Calu3 (cell line): Measurements from ENCODE around the gene UGT2B10. TPM values are rescaled to one million over a fixed set of nuclear protein-coding genes. Genes with fewer than 3 reads are reported as not detected.
A peak's percentile ranks its signal among the peaks of the same experiment; 100 is the strongest.
"Not testable (repeated sequence)": the region's sequence is repeated elsewhere in the genome, so short reads cannot be mapped to it uniquely, and the experiment has no call there.

Source experiments
- Bru-seq: library from RNA; stranded (reverse); fragments of 400-500 nt; gene quantifications from one replicate; lab custom pipeline; 2021; lab: Mats Ljungman, UMichigan
- BruChase-seq, 2 experiments: library from RNA; stranded (reverse); fragments of 400-500 nt; gene quantifications; one replicate each; lab custom pipeline; 2021; lab: Mats Ljungman, UMichigan
- BruUV-seq: library from RNA; stranded (reverse); fragments of 400-500 nt; replicated peaks from 2 replicates; lab custom pipeline; 2021; lab: Mats Ljungman, UMichigan
- CTCF ChIA-PET: fragments of 300-600 bp; sonication (Branson Sonifier 250); formaldehyde crosslinking; loops from one replicate; lab custom pipeline; 2022; ENCODE audit warnings: antibody characterized with exemption; lab: Charles Lee
- DNase-seq: peaks from one replicate; pipeline ENCODE4 v3.0.0; 2022
- H3K27ac Mint-ChIP-seq: one replicate; pipeline ENCODE4 v1.8.0; 2022; ENCODE audit warnings: mixed read lengths; ENCODE audit not compliant: unreplicated experiment
- H3K27me3 Mint-ChIP-seq: one replicate; pipeline ENCODE4 v1.8.0; 2022; ENCODE audit warnings: mixed read lengths; ENCODE audit not compliant: unreplicated experiment
- H3K36me3 Mint-ChIP-seq: one replicate; pipeline ENCODE4 v1.8.0; 2022; ENCODE audit warnings: mild to moderate bottlenecking, moderate library complexity, mixed read lengths; ENCODE audit not compliant: insufficient read depth, unreplicated experiment
- H3K4me1 Mint-ChIP-seq: one replicate; pipeline ENCODE4 v1.8.0; 2022; ENCODE audit warnings: mild to moderate bottlenecking, low read depth, mixed read lengths; ENCODE audit not compliant: unreplicated experiment
- H3K4me3 Mint-ChIP-seq: one replicate; pipeline ENCODE4 v1.8.0; 2022; ENCODE audit warnings: mild to moderate bottlenecking, low read depth, moderate library complexity, mixed read lengths; ENCODE audit not compliant: unreplicated experiment
- H3K9me3 Mint-ChIP-seq: one replicate; pipeline ENCODE4 v1.8.0; 2022; ENCODE audit warnings: low read depth, mixed read lengths; ENCODE audit not compliant: unreplicated experiment
- intact Hi-C: fragments of 100-400 bp; cut with micrococcal nuclease; formaldehyde crosslinking; loops from one replicate; pipeline ENCODE4 v1.10.0; 2022; ENCODE audit not compliant: unreplicated experiment
- long read RNA-seq: library from polyadenylated mRNA; stranded (forward); transcript quantifications from one replicate; pipeline ENCODE4 v2.0.0, GENCODE V29; 2022
- total RNA-seq: library from RNA; stranded (reverse); gene quantifications from 2 replicates; pipeline ENCODE4 v1.2.3, GENCODE V29; 2022
- TF ChIP-seq, protein P1 (sequence below): fragments of 200-600 bp; IDR thresholded peaks from one replicate; pipeline ENCODE4 v1.8.0; 2022; ENCODE audit warnings: antibody characterized with exemption; ENCODE audit not compliant: unreplicated experiment

The UGT2B10 gene
- not detected in 2 replicates for total RNA-seq
- Bru-seq, nascent RNA = not detected
- percentile 5 among the genes with signal in this experiment for BruChase-seq, experiment 1, labeled RNA remaining after a 6-hour chase
- BruChase-seq, experiment 2, labeled RNA remaining after a 2-hour chase = not detected
- long read RNA-seq = 0 reads

DNA sequence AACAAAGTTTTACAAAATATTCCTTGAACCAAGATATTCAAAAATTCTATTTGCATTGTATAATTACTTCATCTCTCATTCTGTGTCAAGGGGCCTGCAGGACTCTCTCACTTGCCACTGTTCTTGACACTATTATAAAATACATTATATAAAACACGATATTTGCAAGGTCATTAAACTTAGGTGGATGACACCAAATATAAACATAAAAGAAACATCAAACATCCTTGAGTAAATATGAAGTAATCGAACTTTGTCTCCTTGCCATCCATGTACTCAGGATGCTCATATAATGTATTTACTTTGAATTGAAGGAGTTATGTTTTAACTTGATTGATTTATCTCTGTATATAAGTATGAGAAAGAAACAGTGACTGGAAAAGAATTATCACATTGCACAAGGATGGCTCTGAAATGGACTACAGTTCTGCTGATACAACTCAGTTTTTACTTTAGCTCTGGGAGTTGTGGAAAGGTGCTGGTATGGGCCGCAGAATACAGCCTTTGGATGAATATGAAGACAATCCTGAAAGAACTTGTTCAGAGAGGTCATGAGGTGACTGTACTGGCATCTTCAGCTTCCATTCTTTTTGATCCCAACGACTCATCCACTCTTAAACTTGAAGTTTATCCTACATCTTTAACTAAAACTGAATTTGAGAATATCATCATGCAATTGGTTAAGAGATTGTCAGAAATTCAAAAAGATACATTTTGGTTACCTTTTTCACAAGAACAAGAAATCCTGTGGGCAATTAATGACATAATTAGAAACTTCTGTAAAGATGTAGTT lies at the start of gene UGT2B10:
Gene UGT2B10, plus strand, starts transcription at position 378 of the 793 bp plus-strand sequence. Its CDS starts 26 bp downstream, at position 404.
- H3K4me3 Mint-ChIP-seq, H3K27ac Mint-ChIP-seq, intact Hi-C loops, H3K36me3 Mint-ChIP-seq, BruUV-seq, H3K27me3 Mint-ChIP-seq, H3K9me3 Mint-ChIP-seq, DNase-seq: not testable (repeated sequence)
- H3K4me1 Mint-ChIP-seq = peaks cover 11% of the 10 kb centered on the region
- CTCF ChIA-PET = interaction anchor here (0.6 kb wide), 1 partner anchor 49 kb away, joined by 5 read pairs; no protein-coding TSS in a partner anchor

DNA sequence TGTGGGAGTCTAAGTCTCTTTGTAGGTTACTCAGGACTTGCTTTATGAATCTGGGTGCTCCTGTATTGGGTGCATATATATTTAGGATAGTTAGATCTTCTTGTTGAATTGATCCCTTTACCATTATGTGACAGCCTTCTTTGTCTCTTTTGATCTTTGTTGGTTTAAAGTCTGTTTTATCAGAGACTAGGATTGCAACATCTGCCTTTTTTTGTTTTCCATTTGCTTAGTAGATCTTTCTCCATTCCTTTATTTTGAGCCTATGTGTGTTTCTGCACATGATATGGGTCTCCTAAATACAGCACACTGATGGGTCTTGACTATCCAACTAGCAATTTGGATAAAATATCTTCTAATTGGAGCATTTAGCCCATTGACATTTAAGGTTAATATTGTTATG lies 44.0 kb upstream of the UGT2B10 start:
- H3K27me3 Mint-ChIP-seq, H3K9me3 Mint-ChIP-seq, H3K4me1 Mint-ChIP-seq, CTCF ChIA-PET, BruUV-seq, H3K36me3 Mint-ChIP-seq, intact Hi-C loops, DNase-seq, H3K4me3 Mint-ChIP-seq, H3K27ac Mint-ChIP-seq: not testable (repeated sequence)

GRCh38 chr4:68773699-68774098 lies 42.1 kb upstream of the UGT2B10 start:
- Mint-ChIP-seq H3K4me3 (no peak overlapping the region), H3K27ac (no peak overlapping the region), H3K36me3 (no peaks in the 10 kb centered on the region), H3K4me1 (peaks cover 11% of the 10 kb centered on the region), H3K9me3 (peaks cover 2% of the 10 kb centered on the region), H3K27me3 (no peaks in the 10 kb centered on the region)
- CTCF ChIA-PET = no interaction called here
- TF ChIP-seq, protein P1, sequence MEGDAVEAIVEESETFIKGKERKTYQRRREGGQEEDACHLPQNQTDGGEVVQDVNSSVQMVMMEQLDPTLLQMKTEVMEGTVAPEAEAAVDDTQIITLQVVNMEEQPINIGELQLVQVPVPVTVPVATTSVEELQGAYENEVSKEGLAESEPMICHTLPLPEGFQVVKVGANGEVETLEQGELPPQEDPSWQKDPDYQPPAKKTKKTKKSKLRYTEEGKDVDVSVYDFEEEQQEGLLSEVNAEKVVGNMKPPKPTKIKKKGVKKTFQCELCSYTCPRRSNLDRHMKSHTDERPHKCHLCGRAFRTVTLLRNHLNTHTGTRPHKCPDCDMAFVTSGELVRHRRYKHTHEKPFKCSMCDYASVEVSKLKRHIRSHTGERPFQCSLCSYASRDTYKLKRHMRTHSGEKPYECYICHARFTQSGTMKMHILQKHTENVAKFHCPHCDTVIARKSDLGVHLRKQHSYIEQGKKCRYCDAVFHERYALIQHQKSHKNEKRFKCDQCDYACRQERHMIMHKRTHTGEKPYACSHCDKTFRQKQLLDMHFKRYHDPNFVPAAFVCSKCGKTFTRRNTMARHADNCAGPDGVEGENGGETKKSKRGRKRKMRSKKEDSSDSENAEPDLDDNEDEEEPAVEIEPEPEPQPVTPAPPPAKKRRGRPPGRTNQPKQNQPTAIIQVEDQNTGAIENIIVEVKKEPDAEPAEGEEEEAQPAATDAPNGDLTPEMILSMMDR = no peak
- no TSS peak for BruUV-seq
- intact Hi-C loops = no loop called here
- no peak for DNase-seq

GRCh38 chr4:68780232-68780631 lies 35.6 kb upstream of the UGT2B10 start:
- Mint-ChIP-seq H3K27me3 (no peaks in the 10 kb centered on the region), H3K4me3 (no peak overlapping the region), H3K36me3 (no peaks in the 10 kb centered on the region), H3K27ac (no peak overlapping the region), H3K4me1 (peaks cover 11% of the 10 kb centered on the region), H3K9me3 (peaks cover 7% of the 10 kb centered on the region)
- TF ChIP-seq, protein P1 = no peak
- no TSS peak for BruUV-seq
- CTCF ChIA-PET = no interaction called here
- no peak for DNase-seq
- intact Hi-C loops = no loop called here

- intact Hi-C loops = no loop called here
- no peaks in the 10 kb centered on the region for H3K36me3 Mint-ChIP-seq
- no peaks in the 10 kb centered on the region for H3K4me1 Mint-ChIP-seq
These were observed 18.7 kb upstream of the UGT2B10 start for GRCh38 chr4:68797048-68797447.

More at GRCh38 chr4:68797048-68797447, 18.7 kb upstream of the UGT2B10 start:
- Mint-ChIP-seq H3K27me3 (no peaks in the 10 kb centered on the region), H3K27ac (no peak overlapping the region), H3K4me3 (no peak overlapping the region), H3K9me3 (no peaks in the 10 kb centered on the region)
- no peak for DNase-seq
- CTCF ChIA-PET = no interaction called here
- BruUV-seq = no TSS peak
- TF ChIP-seq, protein P1 = no peak
